ENCODE results near the gene TGFBR2.

DNA sequence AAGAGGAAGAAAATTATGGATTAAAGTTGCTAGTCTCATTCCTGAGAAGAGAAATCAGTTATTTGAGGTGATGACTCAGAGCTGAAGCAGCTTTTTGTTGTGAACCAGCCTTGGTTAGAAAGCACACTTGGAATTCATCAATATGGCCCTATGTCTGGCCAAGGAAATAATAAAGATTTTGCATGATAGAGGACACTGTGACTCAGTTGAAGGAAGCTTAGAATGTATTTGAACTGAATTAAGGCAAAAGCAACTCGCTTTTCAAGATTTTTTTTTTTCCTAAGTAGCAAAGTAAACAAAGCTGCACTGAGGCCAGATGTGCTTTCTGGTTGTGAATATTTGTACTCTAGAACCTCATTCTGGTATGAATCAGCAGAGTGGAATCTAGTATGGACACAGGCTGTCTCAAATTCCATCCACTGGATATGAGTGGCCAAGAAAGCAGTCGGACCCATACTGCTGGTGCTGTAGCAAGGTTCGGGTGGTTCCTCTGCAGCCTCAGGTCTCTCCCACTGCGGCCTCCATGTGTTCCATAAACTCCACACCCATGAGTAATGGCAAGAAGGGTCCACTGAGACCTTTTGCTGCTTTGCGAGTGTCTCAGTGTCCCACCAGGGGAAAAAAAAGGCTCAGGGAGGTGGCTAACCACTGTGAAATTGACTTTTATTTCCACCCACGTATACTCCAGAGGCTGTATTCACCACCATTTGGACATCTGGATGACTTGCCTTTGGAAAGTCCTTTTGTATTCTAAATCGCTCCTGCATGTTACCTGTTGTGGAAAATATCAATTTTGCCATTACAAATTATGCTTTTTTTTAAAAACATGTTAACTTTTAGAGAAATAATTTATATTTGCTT is 53.1 kb downstream of the TGFBR2 start:
- TF ChIP-seq, protein P1, sequence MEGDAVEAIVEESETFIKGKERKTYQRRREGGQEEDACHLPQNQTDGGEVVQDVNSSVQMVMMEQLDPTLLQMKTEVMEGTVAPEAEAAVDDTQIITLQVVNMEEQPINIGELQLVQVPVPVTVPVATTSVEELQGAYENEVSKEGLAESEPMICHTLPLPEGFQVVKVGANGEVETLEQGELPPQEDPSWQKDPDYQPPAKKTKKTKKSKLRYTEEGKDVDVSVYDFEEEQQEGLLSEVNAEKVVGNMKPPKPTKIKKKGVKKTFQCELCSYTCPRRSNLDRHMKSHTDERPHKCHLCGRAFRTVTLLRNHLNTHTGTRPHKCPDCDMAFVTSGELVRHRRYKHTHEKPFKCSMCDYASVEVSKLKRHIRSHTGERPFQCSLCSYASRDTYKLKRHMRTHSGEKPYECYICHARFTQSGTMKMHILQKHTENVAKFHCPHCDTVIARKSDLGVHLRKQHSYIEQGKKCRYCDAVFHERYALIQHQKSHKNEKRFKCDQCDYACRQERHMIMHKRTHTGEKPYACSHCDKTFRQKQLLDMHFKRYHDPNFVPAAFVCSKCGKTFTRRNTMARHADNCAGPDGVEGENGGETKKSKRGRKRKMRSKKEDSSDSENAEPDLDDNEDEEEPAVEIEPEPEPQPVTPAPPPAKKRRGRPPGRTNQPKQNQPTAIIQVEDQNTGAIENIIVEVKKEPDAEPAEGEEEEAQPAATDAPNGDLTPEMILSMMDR (IDR thresholded peaks at IDR 0.05; ENCODE audit: insufficient read depth, low read length) = no peak
- no peak for TF ChIP-seq POLR2AphosphoS5 (IDR thresholded peaks at IDR 0.05; ENCODE audit: low read depth)
- TF ChIP-seq, protein P2, sequence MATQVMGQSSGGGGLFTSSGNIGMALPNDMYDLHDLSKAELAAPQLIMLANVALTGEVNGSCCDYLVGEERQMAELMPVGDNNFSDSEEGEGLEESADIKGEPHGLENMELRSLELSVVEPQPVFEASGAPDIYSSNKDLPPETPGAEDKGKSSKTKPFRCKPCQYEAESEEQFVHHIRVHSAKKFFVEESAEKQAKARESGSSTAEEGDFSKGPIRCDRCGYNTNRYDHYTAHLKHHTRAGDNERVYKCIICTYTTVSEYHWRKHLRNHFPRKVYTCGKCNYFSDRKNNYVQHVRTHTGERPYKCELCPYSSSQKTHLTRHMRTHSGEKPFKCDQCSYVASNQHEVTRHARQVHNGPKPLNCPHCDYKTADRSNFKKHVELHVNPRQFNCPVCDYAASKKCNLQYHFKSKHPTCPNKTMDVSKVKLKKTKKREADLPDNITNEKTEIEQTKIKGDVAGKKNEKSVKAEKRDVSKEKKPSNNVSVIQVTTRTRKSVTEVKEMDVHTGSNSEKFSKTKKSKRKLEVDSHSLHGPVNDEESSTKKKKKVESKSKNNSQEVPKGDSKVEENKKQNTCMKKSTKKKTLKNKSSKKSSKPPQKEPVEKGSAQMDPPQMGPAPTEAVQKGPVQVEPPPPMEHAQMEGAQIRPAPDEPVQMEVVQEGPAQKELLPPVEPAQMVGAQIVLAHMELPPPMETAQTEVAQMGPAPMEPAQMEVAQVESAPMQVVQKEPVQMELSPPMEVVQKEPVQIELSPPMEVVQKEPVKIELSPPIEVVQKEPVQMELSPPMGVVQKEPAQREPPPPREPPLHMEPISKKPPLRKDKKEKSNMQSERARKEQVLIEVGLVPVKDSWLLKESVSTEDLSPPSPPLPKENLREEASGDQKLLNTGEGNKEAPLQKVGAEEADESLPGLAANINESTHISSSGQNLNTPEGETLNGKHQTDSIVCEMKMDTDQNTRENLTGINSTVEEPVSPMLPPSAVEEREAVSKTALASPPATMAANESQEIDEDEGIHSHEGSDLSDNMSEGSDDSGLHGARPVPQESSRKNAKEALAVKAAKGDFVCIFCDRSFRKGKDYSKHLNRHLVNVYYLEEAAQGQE (IDR thresholded peaks at IDR 0.05; ENCODE audit: insufficient replicate concordance, low read depth) = no peak

Data from HL-60 (cell line).